ENCODE measurements around the gene THEM4.
"Not testable (repeated sequence)": the region's sequence is repeated elsewhere in the genome, so short reads cannot be mapped to it uniquely, and the experiment has no call there.

Gene THEM4

DNA sequence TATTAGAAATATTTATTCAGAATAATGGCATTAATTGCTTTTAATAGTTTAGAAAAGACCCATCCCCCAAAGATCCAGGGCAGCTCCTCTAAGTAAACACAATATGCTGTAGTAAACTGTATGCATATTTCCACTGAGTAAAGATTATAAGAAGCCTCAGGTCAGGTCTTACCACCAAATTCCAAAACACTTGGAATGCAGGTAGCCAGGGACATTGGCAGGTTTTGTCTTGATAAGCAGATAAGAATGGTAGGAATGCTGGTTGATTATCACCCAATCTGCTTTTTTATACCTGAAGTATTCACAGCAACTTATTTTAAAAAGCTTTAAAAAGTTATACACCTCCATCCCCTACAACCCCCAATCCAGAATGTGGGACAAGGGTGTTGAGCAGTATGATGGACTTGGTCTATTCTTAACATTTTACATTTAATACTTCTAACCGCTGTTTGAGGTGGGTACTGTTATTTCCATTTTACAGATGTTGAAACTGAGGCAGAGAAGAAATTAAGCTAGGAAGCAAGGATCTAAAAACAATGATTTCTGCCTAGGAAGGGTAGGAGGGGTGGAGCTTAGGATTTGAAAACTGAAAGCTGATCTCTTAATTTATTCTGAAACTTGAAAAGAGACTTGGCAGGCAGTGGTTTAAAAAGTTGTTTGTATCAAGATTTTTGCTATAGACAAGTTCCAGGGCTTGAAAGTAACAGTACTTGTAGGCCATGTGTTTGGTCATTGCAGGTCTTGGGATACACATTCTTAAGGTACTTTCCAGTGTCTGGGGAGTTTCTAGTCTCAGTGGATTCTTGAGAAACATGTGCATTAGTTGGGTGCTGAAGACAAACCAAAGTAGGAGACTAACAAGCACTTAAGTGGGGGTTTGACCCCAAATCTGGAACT is 15.6 kb upstream of the THEM4 start:
- DNase-seq, result no peak

DNA sequence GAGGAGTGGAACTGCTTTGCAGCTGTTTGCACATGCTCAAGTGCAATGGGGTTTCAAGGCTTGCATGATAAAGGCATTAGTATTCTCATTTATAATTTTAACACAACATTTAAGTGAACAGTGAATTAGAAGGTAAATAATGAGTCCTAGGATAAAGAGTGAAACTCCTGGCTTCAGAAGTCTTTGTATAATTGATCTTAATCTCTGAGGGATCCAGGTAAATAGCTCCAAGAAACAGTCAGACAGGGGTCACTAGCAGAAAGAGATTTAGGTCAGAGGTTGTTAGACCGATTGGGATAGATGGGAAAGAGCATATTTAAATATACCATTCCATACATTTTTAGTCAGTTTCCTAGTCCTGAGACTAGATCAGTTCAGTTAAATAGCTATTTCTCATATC is 14.1 kb upstream of the THEM4 start:
- no peak for DNase-seq

DNA sequence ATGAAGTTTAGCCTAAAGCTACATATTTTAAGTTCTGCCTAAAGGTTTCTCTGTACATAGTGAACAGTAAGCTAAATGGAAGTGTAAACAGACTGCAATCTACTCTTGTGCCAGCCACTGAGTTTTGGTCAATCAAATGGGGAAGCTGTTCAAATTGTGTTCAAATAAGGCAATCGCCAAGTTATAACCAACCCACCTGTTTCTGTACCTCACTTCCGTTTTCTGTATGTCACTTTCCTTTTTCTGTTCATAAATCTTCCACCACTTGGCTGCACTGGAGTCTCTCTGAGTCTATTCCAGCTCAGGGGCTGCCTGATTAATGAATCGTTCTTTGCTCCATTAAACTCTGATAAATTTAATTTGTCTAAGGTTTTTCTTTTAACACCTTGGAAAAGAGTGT is 10.8 kb upstream of the THEM4 start:
- no peak for DNase-seq

DNA sequence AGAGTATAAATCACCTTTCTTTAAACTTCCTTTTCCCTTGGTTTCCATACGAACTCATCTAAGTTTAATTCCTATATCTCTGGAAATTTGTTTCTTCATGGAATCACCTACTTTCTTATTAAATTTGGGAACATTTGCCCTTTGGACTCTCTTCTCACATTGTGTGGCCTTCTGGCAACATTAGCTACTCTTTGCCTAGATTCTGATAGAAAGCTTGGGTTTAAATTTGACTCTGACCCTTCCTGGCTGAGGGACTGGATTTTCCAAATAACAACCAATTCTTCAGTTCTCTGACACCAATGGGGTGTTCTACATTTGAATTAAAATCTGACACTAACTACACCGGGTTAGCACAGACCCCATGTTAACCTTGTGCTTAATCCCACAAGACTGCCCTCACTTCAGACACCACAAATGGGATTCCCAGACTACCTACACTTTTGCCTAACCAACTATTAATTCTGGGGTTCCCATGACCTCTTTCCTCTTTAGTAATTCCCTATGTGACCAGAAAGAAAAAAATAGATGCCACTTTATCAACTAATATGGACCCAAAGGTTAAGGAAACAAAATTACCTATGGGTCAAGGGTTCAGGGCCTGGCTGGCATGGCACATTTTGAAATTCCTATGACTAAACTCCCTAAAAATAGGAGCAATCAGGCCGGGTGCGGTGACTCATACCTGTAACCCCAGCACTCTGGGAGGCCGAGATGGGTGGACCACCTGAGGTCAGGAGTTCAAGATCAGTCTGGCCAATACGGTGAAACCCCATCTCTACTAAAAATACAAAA is 9.7 kb upstream of the THEM4 start:
- no peak for DNase-seq

DNA sequence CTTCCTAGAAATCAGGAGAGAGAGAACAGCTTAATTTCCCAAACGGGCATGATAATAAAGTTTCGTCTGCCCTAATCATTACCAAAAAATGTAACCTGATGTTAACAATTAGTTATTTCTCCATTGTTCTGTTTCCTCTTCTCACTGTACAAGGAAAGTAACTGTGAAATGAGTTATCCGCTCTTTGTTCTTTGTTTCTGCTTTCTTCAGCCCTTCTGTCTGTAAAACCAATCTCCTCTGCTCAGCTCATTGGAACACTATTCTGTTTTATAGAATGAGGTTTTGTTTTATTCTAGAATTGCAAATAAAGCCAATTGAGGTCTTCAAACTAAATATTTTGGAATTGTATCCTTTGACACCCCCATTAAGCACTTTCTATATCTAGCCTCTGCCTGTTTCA is 8.8 kb upstream of the THEM4 start:
- DNase-seq, result no peak

DNA sequence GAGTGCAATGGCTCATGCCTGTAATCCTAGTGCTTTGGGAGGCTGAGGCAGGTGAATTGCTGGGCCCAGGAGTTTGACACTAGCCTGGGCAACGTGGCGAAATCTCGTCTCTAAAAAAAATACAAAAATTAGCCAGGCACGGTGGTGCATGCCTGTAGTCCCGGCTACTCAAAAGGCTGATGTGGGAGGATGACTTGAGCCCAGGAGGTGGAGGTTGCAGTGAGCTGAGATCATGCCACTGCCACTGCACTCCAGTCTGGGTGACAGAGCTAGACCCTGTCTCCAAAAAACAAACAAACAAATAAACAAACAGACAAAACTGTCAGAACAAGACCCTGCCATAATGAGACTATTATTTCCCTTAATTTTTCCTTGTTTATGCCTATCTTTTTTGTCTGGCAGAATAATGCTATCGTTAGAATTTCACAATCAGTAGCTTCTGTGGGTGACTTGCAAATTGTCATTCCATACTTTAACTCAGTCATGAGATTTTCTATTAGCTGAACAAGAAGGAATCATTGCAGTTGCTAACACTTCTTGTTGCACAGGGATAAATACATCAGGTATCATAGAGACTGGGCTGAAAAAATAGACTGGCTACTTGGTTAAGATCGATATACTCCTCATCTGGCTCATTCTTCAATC is 7.5 kb upstream of the THEM4 start:
- DNase-seq, result no peak

DNA sequence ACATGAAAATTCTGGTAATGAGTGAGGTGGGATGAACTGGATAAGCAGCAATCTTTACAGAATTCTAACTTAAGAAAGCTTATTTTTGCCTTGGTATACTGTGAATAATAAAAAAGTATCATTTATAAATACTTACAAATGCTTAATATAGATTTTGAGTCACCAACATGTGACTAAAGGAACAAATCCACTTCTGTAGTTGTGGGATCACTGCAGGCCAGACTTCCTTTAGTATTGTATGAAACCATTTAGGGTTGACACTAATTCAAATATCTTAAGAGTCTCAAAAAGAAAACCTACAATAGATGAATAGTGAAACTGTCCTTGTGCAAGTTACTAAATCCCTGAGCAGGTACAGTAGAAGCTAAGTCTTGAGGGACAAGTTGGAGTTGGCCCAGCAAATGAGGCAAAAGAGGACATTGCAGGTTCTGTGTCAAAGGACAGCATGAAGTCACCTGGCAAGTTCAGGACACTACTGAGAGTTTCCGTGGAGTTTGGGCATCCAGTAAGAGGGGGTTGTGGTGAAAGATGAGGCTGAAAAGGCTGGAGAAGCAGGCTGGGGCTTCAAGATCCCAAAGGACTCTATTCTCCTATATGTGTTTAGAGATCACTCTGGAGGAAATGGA is 5.9 kb upstream of the THEM4 start:
- DNase-seq, result no peak

DNA sequence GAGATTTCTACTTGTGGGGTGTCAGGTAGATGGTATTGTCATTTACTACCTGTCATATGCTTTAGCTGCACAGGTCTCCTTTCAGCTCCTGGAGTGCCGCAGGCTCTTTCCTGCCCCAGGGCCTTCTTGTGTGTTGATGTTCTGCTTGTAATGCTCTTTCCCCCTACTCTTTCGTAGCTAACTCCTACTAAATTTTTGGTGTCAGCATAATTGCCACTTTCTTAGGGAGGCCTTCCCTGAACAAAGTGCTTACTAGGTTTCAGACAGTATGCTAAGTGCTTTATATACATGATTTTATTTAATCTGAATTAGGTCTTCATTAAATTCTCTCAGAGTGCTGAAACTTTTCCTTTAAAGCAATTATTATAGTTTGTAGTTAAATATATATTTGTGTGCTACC is 4.8 kb upstream of the THEM4 start:
- DNase-seq, result no peak

DNA sequence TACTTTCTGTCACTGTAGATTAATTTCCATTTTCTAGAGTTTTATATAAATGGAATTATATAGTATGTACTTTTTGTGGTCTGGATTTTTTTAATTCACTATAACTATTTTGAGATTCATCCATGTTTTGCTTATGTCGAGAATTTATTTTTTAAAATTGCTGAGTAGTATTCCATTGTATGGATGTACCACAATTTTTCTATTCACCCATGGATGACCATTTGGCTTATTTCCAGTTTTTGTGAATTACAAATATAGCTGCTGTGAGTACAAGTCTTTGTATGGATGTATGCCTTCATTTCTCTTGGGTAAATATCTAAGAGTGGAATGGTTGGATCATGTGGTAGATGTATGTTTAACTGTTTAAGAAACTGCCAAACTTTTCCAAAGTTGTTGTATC is 3.7 kb upstream of the THEM4 start:
- no peak for DNase-seq

DNA sequence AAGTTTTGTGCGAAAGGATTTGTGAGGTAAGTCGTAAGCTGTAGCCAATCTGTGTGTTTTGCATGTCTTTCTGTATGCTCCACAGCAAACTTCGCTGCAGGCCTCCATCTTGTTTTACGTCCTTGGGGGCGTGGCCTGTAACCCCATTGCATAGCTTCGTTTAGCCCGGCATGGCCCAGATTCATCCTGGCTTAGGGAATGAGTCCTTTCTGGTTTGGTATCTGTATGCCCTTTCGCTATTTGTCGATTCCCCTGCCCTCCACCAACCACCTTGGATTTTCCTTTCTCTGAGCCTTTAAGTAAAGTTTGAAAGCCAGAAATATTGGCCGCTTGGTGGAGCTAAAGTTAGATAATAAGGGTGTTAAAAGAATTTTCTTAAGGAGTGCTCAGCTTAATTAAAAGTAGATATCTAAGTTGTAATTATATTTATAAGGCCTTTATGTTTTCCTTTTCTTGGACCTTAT is 1.1 kb downstream of the THEM4 start:
- no peak for DNase-seq

DNA sequence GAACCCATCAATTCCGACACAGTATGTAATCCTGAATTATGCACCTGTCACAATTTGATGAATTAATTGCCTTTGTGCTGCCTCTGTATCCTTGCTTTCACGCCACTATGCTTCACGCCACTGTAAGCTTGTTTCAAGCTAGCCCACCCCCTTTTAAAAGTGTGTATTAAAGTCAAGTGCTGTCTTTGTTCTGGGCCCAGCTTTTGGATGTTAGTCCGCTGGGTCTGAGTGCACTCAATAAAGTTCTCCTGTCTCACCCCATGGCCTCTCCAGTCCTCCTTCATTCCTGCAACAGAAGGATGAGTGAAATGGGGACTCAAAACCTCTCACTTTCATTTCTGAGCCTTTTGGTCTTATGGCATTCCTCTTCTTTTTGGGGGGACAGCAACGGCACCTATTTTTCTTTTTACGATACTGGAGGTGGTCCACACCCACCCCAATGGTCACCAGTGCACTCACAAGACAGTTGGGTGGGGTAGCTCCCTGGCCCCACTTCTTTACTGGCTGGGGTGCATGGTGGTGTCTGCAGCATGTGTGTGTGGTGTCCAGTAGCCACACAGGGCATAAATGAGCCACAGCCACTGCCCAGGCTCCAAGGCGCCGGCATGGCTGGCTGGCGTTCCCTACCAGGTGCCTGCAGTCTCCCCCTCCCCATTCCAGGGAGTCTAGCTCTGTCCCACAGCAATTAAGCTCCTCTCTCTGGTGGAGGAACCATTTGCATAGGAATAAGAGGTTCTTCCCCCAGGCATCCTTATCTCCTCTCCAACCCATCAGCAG is 1.8 kb downstream of the THEM4 start:
- DNase-seq, result no peak

DNA sequence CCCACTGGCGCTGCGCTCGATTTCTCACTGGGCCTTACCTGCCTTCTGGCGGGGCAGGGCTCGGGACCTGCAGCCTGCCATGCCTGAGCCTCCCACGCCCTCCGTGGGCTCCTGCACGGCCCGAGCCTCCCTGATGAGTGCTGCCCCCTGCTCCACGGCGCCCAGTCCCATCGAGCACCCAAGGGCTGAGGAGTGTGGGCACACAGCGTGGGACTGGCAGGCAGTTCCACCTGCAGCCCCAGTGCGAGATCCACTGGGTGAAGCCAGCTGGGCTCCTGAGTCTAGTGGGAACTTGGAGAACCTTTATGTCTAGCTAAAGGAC is 3.0 kb downstream of the THEM4 start:
- not testable (repeated sequence) for DNase-seq

DNA sequence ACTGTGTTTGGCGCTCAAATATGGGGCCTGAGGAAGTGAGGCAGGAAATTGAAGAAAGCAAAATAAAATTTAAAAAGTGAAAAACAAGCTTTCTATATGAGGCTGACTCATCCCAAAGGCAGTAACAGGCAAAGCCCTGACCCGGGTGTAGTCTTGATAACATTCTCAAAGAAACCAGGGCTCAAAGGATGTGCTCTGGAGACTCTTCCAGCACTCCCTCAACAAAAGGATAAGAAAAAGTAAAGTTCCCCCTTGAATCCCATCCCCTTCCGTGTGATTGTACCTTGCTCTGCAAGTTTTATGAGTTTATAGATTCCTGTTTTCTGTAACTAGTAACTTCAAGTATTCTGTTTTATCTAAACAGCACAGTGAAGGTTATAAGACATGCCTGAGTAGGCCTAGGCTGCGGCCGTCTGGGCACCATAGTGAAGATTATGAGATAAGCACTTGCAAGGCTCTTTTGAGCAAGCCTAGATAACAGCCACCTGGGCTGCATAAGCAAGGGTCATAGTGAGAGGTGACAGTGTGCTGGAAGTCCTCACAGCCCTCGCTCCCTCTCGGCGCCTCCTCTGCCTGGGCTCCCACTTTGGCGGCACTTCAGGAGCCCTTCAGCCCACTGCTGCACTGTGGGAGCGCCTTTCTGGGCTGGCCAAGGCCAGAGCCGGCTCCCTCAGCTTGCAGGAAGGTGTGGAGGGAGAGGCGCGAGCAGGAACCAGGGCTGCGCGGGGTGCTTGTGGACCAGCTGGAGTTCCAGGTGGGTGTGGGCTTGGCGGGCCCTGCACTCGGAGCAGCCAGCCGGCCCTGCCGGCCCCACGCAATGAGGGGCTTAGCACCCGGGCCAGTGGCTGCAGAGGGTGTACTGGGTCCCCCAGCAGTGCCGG is 3.6 kb downstream of the THEM4 start:
- not testable (repeated sequence) for DNase-seq

DNA sequence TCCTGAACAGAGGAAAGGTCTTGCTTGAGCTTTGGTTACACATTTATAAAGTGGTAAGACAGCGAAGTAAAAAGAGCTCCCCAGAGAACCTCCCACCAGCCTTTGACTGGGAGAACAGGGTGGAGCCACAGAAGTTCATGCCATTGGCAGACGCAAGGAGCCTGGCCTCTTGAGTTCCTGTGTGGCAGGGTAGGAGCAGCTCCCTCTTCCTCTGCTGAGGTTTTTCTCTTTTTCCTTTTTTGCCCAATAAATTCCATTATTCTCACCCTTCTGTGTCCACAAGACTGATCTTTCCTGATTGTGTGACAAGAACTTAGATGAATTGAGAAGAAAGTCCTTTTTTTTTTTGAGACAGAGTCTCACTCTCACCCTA is 4.3 kb downstream of the THEM4 start:
- no peak for DNase-seq

DNA sequence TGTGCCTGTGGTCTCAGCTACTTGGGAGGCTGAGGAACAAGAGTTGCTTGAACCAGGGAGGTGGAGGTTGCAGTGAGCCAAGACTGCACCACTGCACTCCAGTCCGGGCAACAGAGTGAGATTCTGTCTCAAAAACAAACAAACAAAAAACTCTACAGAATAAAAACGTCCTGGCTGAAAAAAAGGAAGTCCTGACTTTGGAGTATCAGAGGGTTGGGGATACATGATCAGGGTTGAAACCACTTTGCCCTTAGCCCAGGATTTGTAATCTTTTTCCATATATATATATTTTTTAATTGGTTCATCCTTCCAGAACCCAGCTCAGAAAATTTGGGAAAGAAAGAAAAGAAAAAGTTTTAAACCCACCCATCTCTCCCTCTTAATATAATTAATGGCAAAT is 6.5 kb downstream of the THEM4 start:
- no peak for DNase-seq

DNA sequence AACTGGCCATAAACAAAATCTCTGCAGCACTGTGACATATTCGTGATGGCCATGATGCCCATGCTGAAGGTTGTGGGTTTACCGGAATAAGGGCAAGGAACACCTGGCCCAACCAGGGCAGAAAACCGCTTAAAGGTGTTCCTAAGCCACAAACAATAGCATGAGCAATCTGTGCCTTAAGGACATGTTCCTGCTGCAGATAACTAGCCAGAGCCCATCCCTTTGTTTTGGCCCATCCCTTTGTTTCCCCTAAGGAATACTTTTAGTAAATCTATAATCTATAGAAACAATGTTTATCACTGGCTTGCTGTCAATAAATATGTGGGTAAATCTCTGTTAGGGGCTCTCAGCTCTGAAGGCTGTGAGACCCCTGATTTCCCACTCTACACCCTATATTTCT is 8.5 kb downstream of the THEM4 start:
- DNase-seq, result not testable (repeated sequence)

DNA sequence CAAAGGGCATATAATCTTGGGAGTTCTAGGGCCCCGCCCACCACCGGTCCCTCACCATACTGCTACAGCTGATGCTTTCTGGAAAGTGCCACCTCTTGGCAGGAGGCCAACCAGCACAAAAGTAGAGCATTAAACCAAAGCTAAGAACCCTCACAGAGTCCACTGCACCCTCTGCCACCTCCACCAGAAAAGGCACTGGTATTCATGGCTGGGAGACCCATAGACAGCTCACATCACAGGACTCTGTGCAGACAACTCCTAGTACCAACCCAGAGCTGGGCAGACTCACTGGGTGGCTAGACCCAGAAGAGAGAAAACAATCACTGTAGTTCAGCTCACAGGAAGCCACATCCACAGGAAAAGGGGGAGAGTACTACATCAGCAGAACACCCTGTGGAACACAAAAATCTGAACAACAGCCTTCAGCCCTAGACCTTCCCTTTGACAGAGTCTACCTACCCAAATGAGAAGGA is 10.8 kb downstream of the THEM4 start:
- DNase-seq, result peak; percentile 10 to 14

DNA sequence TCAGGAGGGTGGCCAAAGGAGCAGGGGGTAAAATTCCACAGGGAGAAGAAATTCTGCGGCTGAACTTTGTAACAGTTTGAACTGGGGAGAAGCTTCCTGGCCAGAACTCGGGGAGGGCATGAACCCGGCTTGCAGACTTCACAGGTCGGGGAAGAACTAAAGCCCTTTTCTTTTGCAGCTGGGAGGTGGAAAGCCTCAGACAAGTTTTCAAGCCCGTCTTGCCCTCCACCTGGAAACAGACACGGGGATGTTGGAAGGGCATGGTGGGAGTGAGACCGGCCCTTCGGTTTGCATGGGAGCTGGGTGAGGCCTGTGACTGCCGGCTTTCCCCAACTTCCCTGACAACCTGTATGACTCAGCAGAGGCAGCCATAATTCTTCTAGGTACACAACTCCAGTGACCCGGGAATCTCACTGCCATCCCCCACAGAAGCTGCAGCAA is 11.3 kb downstream of the THEM4 start:
- no peak for DNase-seq

DNA sequence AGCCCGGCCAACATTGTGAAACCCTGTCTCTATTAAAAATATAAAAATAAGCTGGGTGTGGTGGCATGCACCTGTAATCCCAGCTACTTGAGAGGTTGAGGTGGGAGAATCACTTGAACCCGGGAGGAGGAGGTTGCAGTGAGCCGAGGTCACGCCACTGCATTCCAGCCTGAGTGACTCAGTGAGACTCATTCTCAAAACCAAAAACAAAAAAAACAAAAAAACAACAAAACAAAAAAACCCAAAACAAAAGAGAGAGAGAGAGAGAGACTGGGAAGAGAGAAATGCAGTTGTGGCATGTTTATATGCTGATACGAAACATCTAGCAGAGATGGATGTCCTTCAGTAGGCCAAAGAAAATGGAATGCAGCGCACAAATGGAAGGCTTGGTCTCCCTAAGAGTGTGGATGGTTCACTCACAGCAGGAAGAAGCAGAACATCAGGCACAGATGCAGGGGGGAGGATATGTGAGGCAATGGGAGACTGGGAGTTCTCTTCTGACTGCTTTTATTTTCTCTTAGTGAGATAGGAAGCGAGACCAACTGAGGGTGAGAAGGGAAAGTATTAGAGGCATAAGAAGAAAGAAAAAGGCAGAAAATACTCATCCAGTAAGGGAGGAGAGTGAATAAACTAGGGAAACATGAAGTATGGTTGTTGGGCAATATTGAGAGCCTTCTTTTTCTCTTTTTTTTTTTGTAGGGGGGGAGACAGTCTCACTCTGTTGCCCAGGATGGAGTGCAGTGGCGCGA is 16.0 kb downstream of the THEM4 start:
- no peak for DNase-seq

DNA sequence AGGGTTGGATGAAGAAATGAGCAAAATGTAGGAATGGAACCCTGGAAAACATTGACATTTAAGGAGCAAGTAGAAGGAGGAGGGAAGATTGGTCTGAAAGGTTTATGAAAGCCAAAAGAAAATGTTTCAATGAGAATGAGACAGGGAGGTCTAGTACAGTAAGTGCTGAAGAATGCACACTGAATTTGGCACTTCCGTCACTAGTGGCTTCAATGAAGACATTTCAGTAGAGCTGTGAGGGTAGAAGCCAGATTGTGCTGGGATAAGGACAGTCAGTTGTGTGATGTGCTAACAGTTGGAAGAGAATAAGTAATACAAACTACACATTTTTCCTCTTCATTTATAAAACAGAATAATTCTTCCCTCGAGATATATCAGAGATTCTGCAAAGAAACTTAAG is 17.1 kb downstream of the THEM4 start:
- no peak for DNase-seq

DNA sequence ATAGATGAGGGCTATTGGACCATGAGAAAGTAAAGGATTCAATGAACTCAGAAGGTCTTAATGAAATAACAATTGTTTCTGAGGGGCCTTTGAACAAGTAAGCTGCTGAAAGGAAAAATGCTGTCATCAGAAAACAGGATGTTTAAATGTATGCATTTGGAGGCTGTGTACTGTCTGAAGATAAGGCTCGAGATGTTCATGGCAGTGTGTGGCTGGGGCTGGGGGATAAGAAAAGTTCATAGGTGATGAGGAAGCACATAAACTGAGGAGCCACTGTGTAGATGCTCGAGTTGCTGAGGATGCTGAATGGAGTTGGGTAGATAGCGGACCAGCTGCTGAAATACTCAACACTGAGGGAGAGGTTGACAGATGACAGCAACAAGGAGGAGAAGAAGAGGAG is 17.8 kb downstream of the THEM4 start:
- no peak for DNase-seq

Data from SHP77 (cell line).